AG10803 (cell line): ENCODE results near the gene HAND1.
A peak's percentile ranks its signal among the peaks of the same experiment; 100 is the strongest.

Experiments
- DNase-seq: peaks from one replicate; pipeline ENCODE4 v3.0.0; 2010; ENCODE audit warnings: low read depth
- H3K4me3 ChIP-seq: 2 replicates; pipeline ENCODE4 v1.5.1; 2011; ENCODE audit warnings: mild to moderate bottlenecking, low read length, control low read depth
- CTCF ChIP-seq: conservative IDR thresholded peaks from 2 replicates; pipeline ENCODE4 v1.5.1; 2011; ENCODE audit warnings: mild to moderate bottlenecking, low read length, control low read depth, inconsistent platforms

The HAND1 gene

GRCh38 chr5:154445422-154446194 is 32.4 kb downstream of the HAND1 start, which contains the start of gene SAP30L:
Gene SAP30L (plus strand): TSS chr5:154445997. CDS start chr5:154446605, 608 bp downstream.
- no peak for TF ChIP-seq CTCF
- DNase-seq, result peak; percentile 93
- H3K4me3 ChIP-seq, result peak within 1 kb of the TSS; percentile 93

GRCh38 chr5:154444556-154445421 is 33.2 kb downstream of the HAND1 start:
- no peak for DNase-seq
- TF ChIP-seq CTCF, result 0 out of 2 replicates have a peak, but pooled peaks have one; percentile 3
- peak overlapping the region; percentile 93 for H3K4me3 ChIP-seq

DNA sequence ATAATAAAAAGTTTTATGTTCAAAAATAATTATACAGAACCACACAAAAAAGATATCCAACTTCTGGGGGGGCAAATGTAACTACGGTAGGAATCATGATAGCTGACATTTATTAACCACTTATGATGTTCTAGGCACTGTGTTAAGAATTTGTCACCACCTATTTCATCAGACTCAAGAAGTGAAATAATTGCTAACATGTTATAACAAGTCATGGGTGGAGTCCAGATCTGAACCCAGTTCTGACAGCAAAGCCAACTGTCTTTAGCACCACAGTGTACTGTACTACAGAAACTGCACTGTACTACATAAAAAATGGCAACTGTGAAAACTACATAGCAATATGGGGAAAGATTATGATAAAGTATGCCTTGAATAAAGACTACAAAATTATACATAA is 35.2 kb downstream of the HAND1 start:
- no peak for TF ChIP-seq CTCF

DNA sequence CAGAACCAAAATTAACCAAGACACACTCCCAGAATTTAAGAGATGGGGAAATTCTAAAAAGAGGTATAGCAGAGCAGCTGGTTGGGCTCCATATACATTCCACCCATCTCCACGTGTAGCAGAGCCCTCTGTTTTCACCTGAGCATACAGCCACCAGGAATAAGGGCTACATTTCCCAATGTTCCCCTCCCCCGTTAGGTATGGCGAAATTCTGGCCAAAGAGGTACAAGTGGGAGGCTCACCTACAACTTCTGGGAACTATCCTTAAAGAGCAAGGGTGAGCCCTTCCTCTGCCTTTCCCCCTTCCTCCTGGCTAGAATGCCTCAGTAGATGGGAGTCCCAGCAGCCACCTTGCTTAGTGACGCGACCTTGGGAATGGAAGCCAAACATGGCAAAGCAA is 37.5 kb downstream of the HAND1 start:
- no peak for TF ChIP-seq CTCF
- no peak overlapping the region for H3K4me3 ChIP-seq
- DNase-seq, result no peak

More for the DNA sequence above, 35.2 kb downstream of the HAND1 start:
- H3K4me3 ChIP-seq, result no peak overlapping the region
- DNase-seq, result no peak

- no peak for TF ChIP-seq CTCF
- H3K4me3 ChIP-seq, result no peak overlapping the region
- no peak for DNase-seq
Observed at GRCh38 chr5:154437281-154437965, 40.6 kb downstream of the HAND1 start.

GRCh38 chr5:154435226-154435625 is 42.8 kb downstream of the HAND1 start:
- H3K4me3 ChIP-seq, result no peak overlapping the region
- no peak for DNase-seq
- TF ChIP-seq CTCF, result no peak
